ENCODE results near the gene SLC26A11. TPM values are rescaled to one million over a fixed set of nuclear protein-coding genes. Genes with fewer than 3 reads are reported as not detected.

SLC26A11 gene
- total RNA-seq, 1 experiment from 2014 or later = 17.7 TPM

DNA sequence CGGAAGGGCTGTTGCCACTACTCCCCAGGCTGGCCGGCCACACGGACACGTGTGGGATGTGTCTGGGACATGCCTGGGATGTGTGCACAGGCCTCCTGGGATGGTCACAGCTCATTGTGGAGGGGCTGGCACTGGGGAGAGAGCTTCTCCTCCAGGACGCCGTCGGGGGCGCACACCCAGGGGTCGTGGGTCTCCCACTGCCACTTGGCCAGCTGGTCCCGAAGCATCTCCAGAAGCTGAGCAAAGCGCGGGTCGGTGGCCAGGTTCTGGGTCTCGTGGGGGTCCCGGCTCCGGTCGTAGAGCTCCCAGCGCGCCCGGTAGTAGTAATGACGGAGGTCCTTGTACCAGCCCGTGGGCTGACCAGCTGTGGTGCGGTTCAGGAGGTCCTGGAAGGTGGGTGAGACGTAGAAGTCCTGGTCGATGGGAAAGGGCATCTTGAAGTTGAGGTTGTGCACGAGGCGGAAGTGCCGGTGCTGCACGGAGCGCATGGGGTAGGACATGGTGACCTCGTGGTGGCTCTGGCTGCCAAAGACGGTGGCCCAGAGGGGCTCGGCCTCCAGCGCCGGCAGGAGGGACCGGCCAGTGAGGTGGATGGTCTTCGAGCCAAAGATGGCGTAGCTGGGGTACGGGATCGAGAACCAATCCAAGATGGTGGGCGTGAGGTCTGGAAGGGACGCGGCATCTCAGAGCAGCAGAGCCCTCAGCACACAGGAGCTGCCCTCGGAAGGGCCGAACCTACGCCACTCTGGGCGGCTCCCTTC, 9.7 kb upstream of the SLC26A11 start:
- no peak overlapping the region for H3K9ac ChIP-seq (ENCODE audit: low read length)
- no peaks in the 10 kb centered on the region for H3K27me3 ChIP-seq (ENCODE audit: insufficient read depth, low read length)
- H3K9me2 ChIP-seq (ENCODE audit: insufficient read depth) = no peaks in the 10 kb centered on the region
- no peak overlapping the region for H3K4me2 ChIP-seq (ENCODE audit: low read length)
- H3K9me3 ChIP-seq (ENCODE audit: control insufficient read depth in 1 of 2, insufficient read depth in 1 of 2, low read depth in 1 of 2, low read length in 2 of 2) = no peaks in the 10 kb centered on the region
- no peaks in the 10 kb centered on the region for H3K4me1 ChIP-seq (ENCODE audit: control insufficient read depth in 1 of 2, insufficient read depth in 2 of 2, low read length in 2 of 2)
- no peak overlapping the region for H2AFZ ChIP-seq (ENCODE audit: low read depth, low read length, poor library complexity, severe bottlenecking)
- intact Hi-C loops (cut with micrococcal nuclease) = no loop called here
- DNase-seq (ENCODE audit: low read depth, low spot score) (no peak), ATAC-seq (no peak)
- TF ChIP-seq EZH2 (IDR thresholded peaks at IDR 0.05) = no peak
- TF ChIP-seq, protein P1, sequence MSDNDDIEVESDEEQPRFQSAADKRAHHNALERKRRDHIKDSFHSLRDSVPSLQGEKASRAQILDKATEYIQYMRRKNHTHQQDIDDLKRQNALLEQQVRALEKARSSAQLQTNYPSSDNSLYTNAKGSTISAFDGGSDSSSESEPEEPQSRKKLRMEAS (IDR thresholded peaks at IDR 0.05) = no peak
- no peak for TF ChIP-seq FOSL1 (IDR thresholded peaks at IDR 0.05; ENCODE audit: low read depth)
- TF ChIP-seq ELF1 (IDR thresholded peaks at IDR 0.05; ENCODE audit: borderline replicate concordance, low read depth) = no peak
- TF ChIP-seq POLR2AphosphoS5 (IDR thresholded peaks at IDR 0.05; ENCODE audit: low read depth, low read length) = no peak
- no peak for TF ChIP-seq POLR2A (IDR thresholded peaks at IDR 0.05; ENCODE audit: borderline replicate concordance, extremely low read depth, insufficient read depth, insufficient read length)
- no peak for TF ChIP-seq RAD21 (IDR thresholded peaks at IDR 0.05; ENCODE audit: low read depth)
- no peak for TF ChIP-seq CBX3 (IDR thresholded peaks at IDR 0.05; ENCODE audit: low read depth)
- no peak for TF ChIP-seq TCF7L2 (IDR thresholded peaks at IDR 0.05; ENCODE audit: borderline replicate concordance, extremely low read depth, insufficient read depth, insufficient read length)
- TF ChIP-seq, protein P2, sequence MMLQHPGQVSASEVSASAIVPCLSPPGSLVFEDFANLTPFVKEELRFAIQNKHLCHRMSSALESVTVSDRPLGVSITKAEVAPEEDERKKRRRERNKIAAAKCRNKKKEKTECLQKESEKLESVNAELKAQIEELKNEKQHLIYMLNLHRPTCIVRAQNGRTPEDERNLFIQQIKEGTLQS (IDR thresholded peaks at IDR 0.05) = no peak
- TF ChIP-seq REST (IDR thresholded peaks at IDR 0.05; ENCODE audit: low read depth) = no peak
- no peak for TF ChIP-seq SRF (IDR thresholded peaks at IDR 0.05; ENCODE audit: low read depth)
- TF ChIP-seq EGR1 (IDR thresholded peaks at IDR 0.05; ENCODE audit: low read depth) = no peak
- no peak for TF ChIP-seq ZNF274 (IDR thresholded peaks at IDR 0.05; ENCODE audit: low read depth, low read length)
- no peak for TF ChIP-seq CTCF (IDR thresholded peaks at IDR 0.05 in 2 of 3, conservative IDR thresholded peaks at IDR 0.05 in 1 of 3; ENCODE audit: borderline replicate concordance in 1 of 3, insufficient read depth in 1 of 3, low read depth in 2 of 3, low read length in 2 of 3)
- TF ChIP-seq JUND (IDR thresholded peaks at IDR 0.05) = no peak
- TF ChIP-seq SP1 (IDR thresholded peaks at IDR 0.05; ENCODE audit: low read depth) = no peak
- no peak for TF ChIP-seq EZH2phosphoT487 (IDR thresholded peaks at IDR 0.05; ENCODE audit: borderline replicate concordance)
- H3K79me2 ChIP-seq (ENCODE audit: insufficient read depth, low read length) = no peaks in the 10 kb centered on the region
- no peak overlapping the region; the same call in 1 of the 2 replicates for H3K27ac ChIP-seq (ENCODE audit: low read depth, low read length)
- ChIA-PET CTCF (no interaction called here), POLR2A (no interaction called here), RAD21 (ENCODE audit: low non-redundant PET in 1 of 2, low total read pairs in 2 of 2, uncharacterized antibody in 2 of 2, unreplicated experiment in 2 of 2) (no interaction called here)
- no peaks in the 10 kb centered on the region for H4K20me1 ChIP-seq (ENCODE audit: insufficient read depth)
- H3K36me3 ChIP-seq (ENCODE audit: control insufficient read depth in 1 of 2, insufficient read depth in 2 of 2, low read length in 2 of 2) = peaks cover 17 to 22% of the 10 kb centered on the region in 2 experiments; a peak in 3 of 4 replicates
- no TSS peak for BruUV-seq (replicated peaks)
- H3K4me3 ChIP-seq (replicated peaks in 1 of 2; ENCODE audit: low read depth in 1 of 2, low read length in 2 of 2) = no peak overlapping the region

Measured in HCT116 (cell line).